CD14-positive monocyte (primary cell): Measurements from ENCODE around the gene LAMC1. TPM values are rescaled to one million over a fixed set of nuclear protein-coding genes. Genes with fewer than 3 reads are reported as not detected.

ENCODE experiments used
- DNase-seq, 3 donors: peaks; one replicate each; pipeline ENCODE4 v3.0.0-alpha.2; 2011 to 2022
- H2AFZ ChIP-seq: 2 replicates; pipeline ENCODE4 v1.6.0; 2012; ENCODE audit warnings: mild to moderate bottlenecking, low read depth, low read length, inconsistent platforms; ENCODE audit not compliant: insufficient read depth, poor library complexity, severe bottlenecking
- H3K27ac ChIP-seq, 2 donors: 1 replicate in 1 of 2; 2 replicates in 1 of 2; pipeline ENCODE4 v1.5.1; 2012 to 2013; ENCODE audit warnings: low read length in 2 of 2, control low read depth in 1 of 2, inconsistent platforms in 1 of 2, low read depth in 1 of 2, mild to moderate bottlenecking in 1 of 2
- H3K27me3 ChIP-seq, 2 donors: one replicate each; pipeline versions ENCODE4 v1.6.0 to v1.6.1; 2011 to 2013; ENCODE audit warnings: low read length in 2 of 2; ENCODE audit not compliant: control insufficient read depth in 2 of 2, insufficient read depth in 2 of 2
- H3K36me3 ChIP-seq, 2 donors: replicated peaks in 1 of 2; 1 replicate in 1 of 2; 2 replicates in 1 of 2; pipeline versions ENCODE4 v1.5.1 to v1.6.1; 2012 to 2013; ENCODE audit warnings: low read length in 2 of 2, control low read depth in 1 of 2, inconsistent platforms in 1 of 2, mild to moderate bottlenecking in 1 of 2; ENCODE audit not compliant: insufficient read depth in 2 of 2, control insufficient read depth in 1 of 2
- H3K4me1 ChIP-seq, 2 donors: 1 replicate in 1 of 2; 2 replicates in 1 of 2; pipeline versions ENCODE4 v1.5.1 to v1.6.1; 2012 to 2013; ENCODE audit warnings: low read length in 2 of 2, control low read depth in 1 of 2, inconsistent platforms in 1 of 2, mild to moderate bottlenecking in 1 of 2, moderate library complexity in 1 of 2; ENCODE audit not compliant: insufficient read depth in 2 of 2, control insufficient read depth in 1 of 2
- H3K4me2 ChIP-seq: replicated peaks from 2 replicates; pipeline ENCODE3; 2012; ENCODE audit warnings: low read length, moderate library complexity, mild to moderate bottlenecking; ENCODE audit not compliant: poor library complexity, severe bottlenecking; ENCODE audit errors: extremely low read depth
- H3K4me3 ChIP-seq, 3 experiments: fragments of 200-600 bp in 1 of 3; sonication (generic) in 1 of 3; replicated peaks in 1 of 3; 1 replicate in 2 of 3; 2 replicates in 1 of 3; pipeline ENCODE4 v1.5.1; 2011 to 2013; ENCODE audit warnings: low read length in 3 of 3, mild to moderate bottlenecking in 3 of 3, control low read depth in 2 of 3, low read depth in 2 of 3, inconsistent platforms in 1 of 3, moderate library complexity in 1 of 3
- H3K79me2 ChIP-seq: 2 replicates; pipeline ENCODE4 v1.6.0; 2012; ENCODE audit warnings: mild to moderate bottlenecking, control low read depth, inconsistent platforms, low read length, moderate library complexity; ENCODE audit not compliant: insufficient read depth
- H3K9ac ChIP-seq: 2 replicates; pipeline ENCODE4 v1.6.0; 2017; ENCODE audit warnings: low read length, mild to moderate bottlenecking; ENCODE audit not compliant: insufficient read depth, poor library complexity, severe bottlenecking
- H3K9me3 ChIP-seq, 2 donors: replicated peaks in 1 of 2; 1 replicate in 1 of 2; 2 replicates in 1 of 2; pipeline versions ENCODE4 v1.5.1 to v1.6.1; 2012 to 2013; ENCODE audit warnings: low read length in 2 of 2, control low read depth in 1 of 2; ENCODE audit not compliant: control insufficient read depth in 1 of 2, insufficient read depth in 1 of 2
- H4K20me1 ChIP-seq: 2 replicates; pipeline ENCODE4 v1.6.0; 2012; ENCODE audit warnings: mild to moderate bottlenecking, low read length, control low read depth, moderate library complexity; ENCODE audit not compliant: insufficient read depth
- H3K27ac Mint-ChIP-seq, 7 donors: one replicate each; pipeline ENCODE4 v1.8.0; 2020; ENCODE audit warnings: mild to moderate bottlenecking in 7 of 7, mixed read lengths in 7 of 7, moderate library complexity in 6 of 7, inconsistent platforms in 2 of 7
- H3K27me3 Mint-ChIP-seq, 3 donors: one replicate each; pipeline ENCODE4 v1.8.0; 2021 to 2022; ENCODE audit warnings: low read depth in 3 of 3, mild to moderate bottlenecking in 3 of 3, mixed read lengths in 3 of 3, moderate library complexity in 3 of 3, inconsistent platforms in 1 of 3
- H3K36me3 Mint-ChIP-seq, 2 donors: one replicate each; pipeline ENCODE4 v1.8.0; 2020; ENCODE audit warnings: mixed read lengths in 2 of 2, inconsistent platforms in 1 of 2, mild to moderate bottlenecking in 1 of 2
- H3K4me1 Mint-ChIP-seq: one replicate; pipeline ENCODE4 v1.8.0; 2020; ENCODE audit warnings: mild to moderate bottlenecking, mixed read lengths
- H3K4me3 Mint-ChIP-seq, 2 donors: one replicate each; pipeline ENCODE4 v1.8.0; 2020; ENCODE audit warnings: mild to moderate bottlenecking in 2 of 2, mixed read lengths in 2 of 2, moderate library complexity in 1 of 2
- H3K9me3 Mint-ChIP-seq, 7 donors: one replicate each; pipeline ENCODE4 v1.8.0; 2020 to 2022; ENCODE audit warnings: mixed read lengths in 7 of 7, mild to moderate bottlenecking in 6 of 7, moderate library complexity in 6 of 7, inconsistent platforms in 2 of 7
- CTCF ChIP-seq: fragments of 200-600 bp; IDR thresholded peaks from one replicate; pipeline ENCODE4 v1.8.0; 2022; ENCODE audit warnings: antibody characterized with exemption, mild to moderate bottlenecking
- WGBS: methylation state at CpG from one replicate; pipeline ENCODE4 v1.1.5; 2013; ENCODE audit warnings: missing lambda C conversion rate; ENCODE audit not compliant: insufficient coverage; 5-methylcytosine and 5-hydroxymethylcytosine counted together
- intact Hi-C, 2 donors: fragments of 100-400 bp; cut with micrococcal nuclease; formaldehyde crosslinking; loops; one replicate each; pipeline versions ENCODE4 v1.15.0 to v1.15.1; 2023
- polyA plus RNA-seq, 3 donors: library from polyadenylated mRNA; depleted of rRNA in 1 of 3; unstranded in 2 of 3; stranded (reverse) in 1 of 3; fragments of 300-500 nt in 2 of 3; fragments of >200 nt in 1 of 3; fragmentation: Illumina TruSeq in 2 of 3; gene quantifications; 1 replicate in 2 of 3; 2 replicates in 1 of 3; pipeline ENCODE4 v1.2.3, GENCODE V29; 2012 to 2021

LAMC1 gene
- polyA plus RNA-seq, 3 donors: 0.34 to 1.7 (median 0.95) TPM

DNA sequence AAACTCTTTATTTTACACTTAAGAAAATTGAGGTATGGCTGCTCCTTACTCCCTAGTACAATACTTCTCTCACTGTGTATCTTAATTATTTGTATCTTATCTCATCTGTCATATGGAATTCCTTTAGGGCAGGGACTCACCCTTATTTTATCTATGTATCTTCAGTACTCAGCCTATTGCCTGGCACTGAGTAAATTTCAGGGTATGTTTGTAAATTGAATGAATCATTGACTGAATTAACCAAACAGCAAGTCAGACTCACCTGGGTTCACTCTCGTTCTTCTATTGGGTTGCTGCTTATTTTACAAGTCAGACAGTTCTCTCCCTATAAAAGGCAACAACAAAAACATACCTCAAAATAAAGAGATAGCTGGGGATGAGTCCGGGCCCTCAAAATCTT is 63.8 kb downstream of the LAMC1 start:
- Histone ChIP-seq H3K27ac (no peak overlapping the region), H3K36me3 (no peaks in the 10 kb centered on the region), H3K4me1 (no peaks in the 10 kb centered on the region), H3K79me2 (no peaks in the 10 kb centered on the region), H3K9me3 (no peaks in the 10 kb centered on the region), H3K9ac (no peak overlapping the region), H3K4me2 (no peak overlapping the region), H2AFZ (no peak overlapping the region), H3K4me3 (no peak overlapping the region), H3K27me3 (no peaks in the 10 kb centered on the region), H4K20me1 (no peaks in the 10 kb centered on the region)
- Mint-ChIP-seq H3K4me1 (no peaks in the 10 kb centered on the region), H3K9me3 (no peaks in the 10 kb centered on the region), H3K27me3 (peaks cover 0 to 2% (median 0%) of the 10 kb centered on the region in 3 donors), H3K36me3 (no peaks in the 10 kb centered on the region), H3K4me3 (no peak overlapping the region), H3K27ac (no peak overlapping the region)
- WGBS: no CpG with 5 or more reads among the region's 2 CpGs
- no peak for DNase-seq
- no peak for TF ChIP-seq CTCF
- intact Hi-C loops: no loop called here

DNA sequence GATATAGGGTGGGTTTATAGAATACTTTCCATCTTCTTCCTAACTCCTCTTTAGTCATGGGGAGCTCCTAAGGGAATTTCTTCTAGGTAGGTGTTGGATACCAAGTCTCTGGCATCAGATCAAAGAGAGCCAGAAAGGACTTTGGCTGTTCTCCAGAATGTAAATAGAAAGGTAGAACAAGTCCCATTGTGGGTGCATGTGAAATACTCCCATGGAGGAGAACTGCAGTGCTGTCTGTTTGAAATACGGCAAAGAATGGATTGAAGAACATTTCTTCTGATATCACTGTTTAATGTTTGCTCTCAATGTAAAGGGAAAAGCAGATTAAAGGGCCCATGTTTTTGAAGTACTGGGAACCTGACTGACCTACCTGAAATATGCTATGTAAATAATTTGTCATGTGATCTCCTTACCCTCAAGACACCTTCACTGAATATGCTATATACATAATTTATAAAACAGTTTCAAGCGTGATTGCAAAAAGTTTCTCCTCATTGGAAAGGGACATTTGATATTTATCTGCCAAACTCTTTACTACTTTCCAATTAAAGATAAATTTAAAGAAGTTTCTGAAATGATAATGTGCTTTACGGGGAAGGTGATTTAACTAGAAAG is 65.9 kb downstream of the LAMC1 start:
- TF ChIP-seq CTCF: no peak
- Mint-ChIP-seq H3K27ac (no peak overlapping the region), H3K27me3 (peaks cover 0 to 2% (median 1%) of the 10 kb centered on the region in 3 donors), H3K36me3 (no peaks in the 10 kb centered on the region), H3K9me3 (no peaks in the 10 kb centered on the region), H3K4me1 (no peaks in the 10 kb centered on the region), H3K4me3 (no peak overlapping the region)
- Histone ChIP-seq H3K4me2 (no peak overlapping the region), H3K27me3 (no peaks in the 10 kb centered on the region), H3K4me3 (no peak overlapping the region), H3K4me1 (no peaks in the 10 kb centered on the region), H3K27ac (no peak overlapping the region), H4K20me1 (no peaks in the 10 kb centered on the region), H3K9ac (no peak overlapping the region), H3K36me3 (no peaks in the 10 kb centered on the region), H3K79me2 (no peaks in the 10 kb centered on the region), H3K9me3 (no peaks in the 10 kb centered on the region), H2AFZ (no peak overlapping the region)
- no peak for DNase-seq
- WGBS: no CpG with 5 or more reads among the region's 3 CpGs
- intact Hi-C loops: no loop called here
